OCI-LY1 (cell line): Measurements from ENCODE around the gene LEF1.
"Not testable (repeated sequence)": the region's sequence is repeated elsewhere in the genome, so short reads cannot be mapped to it uniquely, and the experiment has no call there.

Source experiments
- EZH2 ChIP-seq: fragments of 200-600 bp; sonication (generic), shearing (Covaris generic); IDR thresholded peaks from 2 replicates; pipeline ENCODE4 v1.8.0; 2017; ENCODE audit warnings: borderline replicate concordance, mixed run types, mild to moderate bottlenecking, antibody characterized with exemption, low read length, moderate library complexity, mixed read lengths
- TF ChIP-seq, protein P1 (sequence below): fragments of 200-600 bp; sonication (generic), shearing (Covaris generic); IDR thresholded peaks from 2 replicates; pipeline ENCODE4 v1.5.1; 2017; ENCODE audit warnings: mild to moderate bottlenecking, antibody characterized with exemption, low read length, moderate library complexity, mixed read lengths

GRCh38 chr4:108012382-108012781 is 156.3 kb downstream of the LEF1 start:
- TF ChIP-seq, protein P1, sequence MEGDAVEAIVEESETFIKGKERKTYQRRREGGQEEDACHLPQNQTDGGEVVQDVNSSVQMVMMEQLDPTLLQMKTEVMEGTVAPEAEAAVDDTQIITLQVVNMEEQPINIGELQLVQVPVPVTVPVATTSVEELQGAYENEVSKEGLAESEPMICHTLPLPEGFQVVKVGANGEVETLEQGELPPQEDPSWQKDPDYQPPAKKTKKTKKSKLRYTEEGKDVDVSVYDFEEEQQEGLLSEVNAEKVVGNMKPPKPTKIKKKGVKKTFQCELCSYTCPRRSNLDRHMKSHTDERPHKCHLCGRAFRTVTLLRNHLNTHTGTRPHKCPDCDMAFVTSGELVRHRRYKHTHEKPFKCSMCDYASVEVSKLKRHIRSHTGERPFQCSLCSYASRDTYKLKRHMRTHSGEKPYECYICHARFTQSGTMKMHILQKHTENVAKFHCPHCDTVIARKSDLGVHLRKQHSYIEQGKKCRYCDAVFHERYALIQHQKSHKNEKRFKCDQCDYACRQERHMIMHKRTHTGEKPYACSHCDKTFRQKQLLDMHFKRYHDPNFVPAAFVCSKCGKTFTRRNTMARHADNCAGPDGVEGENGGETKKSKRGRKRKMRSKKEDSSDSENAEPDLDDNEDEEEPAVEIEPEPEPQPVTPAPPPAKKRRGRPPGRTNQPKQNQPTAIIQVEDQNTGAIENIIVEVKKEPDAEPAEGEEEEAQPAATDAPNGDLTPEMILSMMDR = not testable (repeated sequence)
- not testable (repeated sequence) for TF ChIP-seq EZH2
